Neural cell (in vitro differentiated cells): ENCODE data around the gene GNL3.

Experiments
- EZH2 ChIP-seq: fragments of 200-600, 300-800 bp; shearing (Covaris generic), sonication (generic); IDR thresholded peaks from 2 replicates; pipeline ENCODE4 v1.6.1; 2014; ENCODE audit warnings: antibody characterized with exemption, low read length, borderline replicate concordance, mild to moderate bottlenecking; ENCODE audit not compliant: insufficient read depth, poor library complexity, severe bottlenecking
- TF ChIP-seq, protein P1 (sequence below): fragments of 450-650 bp; IDR thresholded peaks from 2 replicates; pipeline ENCODE4 v1.5.1; 2014; ENCODE audit warnings: antibody characterized with exemption, mild to moderate bottlenecking, moderate library complexity; ENCODE audit not compliant: poor library complexity, severe bottlenecking

DNA sequence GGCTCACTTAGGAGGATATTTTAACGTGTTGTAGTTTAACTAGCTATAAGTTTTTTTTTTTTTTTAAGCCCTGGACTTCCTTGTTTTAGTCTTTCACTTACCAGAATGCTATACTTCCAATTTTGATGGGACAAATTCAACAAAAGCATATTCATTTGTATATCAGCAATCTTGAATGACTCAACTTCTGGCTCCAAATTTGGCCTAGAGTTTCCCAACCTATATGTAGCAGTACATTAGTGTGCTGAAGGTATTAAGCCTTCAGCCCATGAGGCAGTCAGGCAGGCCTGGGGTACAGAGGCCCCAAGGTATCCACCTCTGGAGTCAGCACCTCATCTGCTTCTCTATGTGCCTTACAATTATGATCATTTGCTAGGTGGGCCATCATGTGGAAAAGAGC lies 6.0 kb upstream of the GNL3 start:
- no peak for TF ChIP-seq EZH2
- TF ChIP-seq, protein P1, sequence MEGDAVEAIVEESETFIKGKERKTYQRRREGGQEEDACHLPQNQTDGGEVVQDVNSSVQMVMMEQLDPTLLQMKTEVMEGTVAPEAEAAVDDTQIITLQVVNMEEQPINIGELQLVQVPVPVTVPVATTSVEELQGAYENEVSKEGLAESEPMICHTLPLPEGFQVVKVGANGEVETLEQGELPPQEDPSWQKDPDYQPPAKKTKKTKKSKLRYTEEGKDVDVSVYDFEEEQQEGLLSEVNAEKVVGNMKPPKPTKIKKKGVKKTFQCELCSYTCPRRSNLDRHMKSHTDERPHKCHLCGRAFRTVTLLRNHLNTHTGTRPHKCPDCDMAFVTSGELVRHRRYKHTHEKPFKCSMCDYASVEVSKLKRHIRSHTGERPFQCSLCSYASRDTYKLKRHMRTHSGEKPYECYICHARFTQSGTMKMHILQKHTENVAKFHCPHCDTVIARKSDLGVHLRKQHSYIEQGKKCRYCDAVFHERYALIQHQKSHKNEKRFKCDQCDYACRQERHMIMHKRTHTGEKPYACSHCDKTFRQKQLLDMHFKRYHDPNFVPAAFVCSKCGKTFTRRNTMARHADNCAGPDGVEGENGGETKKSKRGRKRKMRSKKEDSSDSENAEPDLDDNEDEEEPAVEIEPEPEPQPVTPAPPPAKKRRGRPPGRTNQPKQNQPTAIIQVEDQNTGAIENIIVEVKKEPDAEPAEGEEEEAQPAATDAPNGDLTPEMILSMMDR = no peak
